Urothelium cell line (cell line): ENCODE data around the gene ITGB2.
A peak's percentile ranks its signal among the peaks of the same experiment; 100 is the strongest.

Experiments used
- DNase-seq: peaks from one replicate; pipeline ENCODE4 v3.0.0; 2011; ENCODE audit warnings: low spot score, mixed read lengths
- FAIRE-seq: peaks from 2 replicates; lab custom pipeline; 2011; peaks lifted over from hg19 to GRCh38; lab: Jason Lieb, UNC

ITGB2 gene

DNA sequence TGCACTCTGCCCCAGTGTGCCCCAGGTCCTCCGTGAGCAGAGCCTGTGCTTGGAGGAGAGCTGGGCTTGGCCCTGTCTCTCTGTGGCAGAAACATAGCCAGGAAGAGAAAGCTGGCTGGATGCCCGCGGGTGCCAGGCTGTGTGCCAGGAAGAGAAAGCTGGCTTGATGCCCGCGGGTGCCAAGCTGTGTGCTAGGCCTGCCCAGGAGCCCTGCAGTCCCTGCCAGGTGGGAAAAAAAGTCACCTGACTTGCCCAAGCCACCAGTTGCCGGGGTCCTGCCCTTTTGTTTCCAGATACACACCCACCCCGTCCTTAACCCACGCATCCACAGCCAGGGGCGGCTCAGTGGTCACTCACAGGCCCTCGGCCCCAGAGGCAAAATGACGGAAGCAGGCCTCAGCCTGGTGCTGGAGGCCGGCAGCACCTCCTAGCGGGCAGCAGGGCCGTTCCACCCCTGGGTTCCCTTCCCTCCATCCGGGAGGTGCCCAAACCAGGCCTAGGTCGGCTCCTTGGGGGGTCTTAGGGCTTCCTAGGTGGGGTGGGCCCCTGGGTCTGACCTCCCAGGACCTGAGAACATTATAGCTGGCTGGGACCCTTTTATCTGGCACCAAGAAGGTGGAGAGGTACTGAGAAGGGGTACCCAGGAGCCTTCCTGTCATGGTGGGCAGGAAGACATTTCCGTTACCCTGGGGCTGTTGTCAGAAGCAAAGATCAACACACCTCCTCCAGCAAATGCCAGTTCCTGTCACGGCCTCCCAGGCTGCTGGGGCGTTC, 9.1 kb downstream of the ITGB2 start:
- DNase-seq (peak; percentile 16), FAIRE-seq (no peak)

DNA sequence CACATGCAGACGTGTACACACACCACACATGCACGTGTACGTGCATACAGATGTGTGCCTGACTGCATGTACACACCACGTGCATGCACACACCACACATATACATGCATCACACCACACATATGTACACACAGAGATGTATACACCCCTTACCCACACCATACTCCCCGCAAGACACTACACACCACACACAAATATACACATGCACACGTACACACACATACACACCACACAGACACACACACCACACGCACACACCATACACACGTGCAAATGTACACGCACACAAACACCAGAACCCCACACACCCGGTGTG, 9.7 kb downstream of the ITGB2 start:
- peak; percentile 87 for FAIRE-seq

DNA sequence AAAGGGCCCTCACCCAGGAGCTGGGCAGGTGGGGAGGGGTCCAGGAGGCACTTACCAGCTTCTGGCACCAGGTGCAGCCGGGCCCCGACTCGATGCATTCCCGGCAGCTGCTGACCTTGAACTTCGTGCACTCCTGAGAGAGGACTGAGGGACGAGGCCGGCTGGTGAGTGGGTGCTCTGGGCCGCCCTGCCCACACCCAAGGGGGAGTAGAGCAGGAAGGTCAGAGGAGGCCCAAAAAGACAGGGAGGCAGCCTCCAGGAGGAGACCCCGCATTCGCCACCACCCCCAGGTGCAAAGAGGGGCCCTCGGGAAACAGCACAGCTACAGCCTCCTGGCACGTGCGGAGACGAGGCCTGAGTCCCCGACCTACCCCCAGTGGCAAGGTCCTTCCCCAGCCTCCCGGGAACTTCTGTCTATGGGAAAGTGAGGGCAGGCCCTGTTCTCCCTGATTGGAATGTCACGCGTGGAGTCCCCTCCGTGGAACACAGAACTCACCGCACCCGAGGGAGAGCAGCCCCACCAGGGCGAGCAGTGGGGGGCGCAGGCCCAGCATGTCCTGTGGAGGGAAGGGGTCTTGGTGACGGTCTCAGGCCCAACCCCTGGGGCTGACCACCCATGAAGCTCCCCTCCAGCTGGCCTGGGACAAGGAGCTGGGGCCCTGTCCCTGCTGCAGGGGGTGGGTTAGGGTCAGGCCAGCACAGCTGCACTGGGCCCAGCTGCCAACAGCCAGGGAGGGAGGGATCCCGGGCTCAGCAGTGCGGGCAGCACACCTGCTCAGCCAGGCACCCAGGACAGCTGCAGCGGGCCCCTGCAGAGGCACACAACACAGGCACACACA, 10.3 kb downstream of the ITGB2 start:
- DNase-seq: no peak
- no peak for FAIRE-seq

More for the DNA sequence above, 9.7 kb downstream of the ITGB2 start:
- no peak for DNase-seq

DNA sequence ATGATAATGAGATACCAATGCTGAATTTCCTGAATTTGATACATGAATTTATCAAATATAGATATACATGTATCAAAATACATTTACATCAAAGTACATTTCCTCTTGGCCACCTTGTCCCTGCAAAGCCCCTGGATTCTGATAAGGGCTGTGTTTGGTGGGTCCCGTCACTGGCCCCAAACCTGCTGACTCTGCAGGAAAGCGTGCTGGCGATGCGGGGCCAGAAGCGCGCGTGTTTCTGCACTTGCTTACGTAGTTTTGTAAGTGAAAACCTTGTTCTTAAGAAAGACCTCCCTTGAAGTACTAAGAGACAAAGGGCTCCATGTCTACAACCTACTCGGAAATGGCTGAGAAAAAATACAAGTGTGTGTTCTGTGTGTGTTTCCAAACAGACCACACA, 11.0 kb downstream of the ITGB2 start:
- no peak for FAIRE-seq

DNA sequence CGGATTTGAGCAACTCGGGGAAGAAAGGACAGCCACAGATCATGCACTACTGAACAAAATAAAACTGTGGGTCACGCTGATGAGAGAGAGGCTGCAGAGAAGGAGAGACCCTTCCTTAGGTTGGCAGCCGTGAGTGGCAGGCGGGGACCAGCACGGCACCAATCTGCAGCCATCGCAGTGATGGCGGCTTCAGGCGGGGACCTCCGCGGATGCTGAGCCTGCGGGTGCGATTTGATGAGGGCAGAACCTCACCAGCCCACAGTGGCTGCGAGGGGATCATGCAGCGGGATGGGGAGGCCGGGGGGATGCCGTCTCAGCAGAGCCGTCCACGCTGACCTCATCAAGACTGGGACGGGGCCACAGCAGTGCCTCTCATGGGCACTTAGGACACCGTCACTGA, 11.8 kb downstream of the ITGB2 start:
- FAIRE-seq (no peak), DNase-seq (no peak)

More for the DNA sequence above, 11.0 kb downstream of the ITGB2 start:
- no peak for DNase-seq

DNA sequence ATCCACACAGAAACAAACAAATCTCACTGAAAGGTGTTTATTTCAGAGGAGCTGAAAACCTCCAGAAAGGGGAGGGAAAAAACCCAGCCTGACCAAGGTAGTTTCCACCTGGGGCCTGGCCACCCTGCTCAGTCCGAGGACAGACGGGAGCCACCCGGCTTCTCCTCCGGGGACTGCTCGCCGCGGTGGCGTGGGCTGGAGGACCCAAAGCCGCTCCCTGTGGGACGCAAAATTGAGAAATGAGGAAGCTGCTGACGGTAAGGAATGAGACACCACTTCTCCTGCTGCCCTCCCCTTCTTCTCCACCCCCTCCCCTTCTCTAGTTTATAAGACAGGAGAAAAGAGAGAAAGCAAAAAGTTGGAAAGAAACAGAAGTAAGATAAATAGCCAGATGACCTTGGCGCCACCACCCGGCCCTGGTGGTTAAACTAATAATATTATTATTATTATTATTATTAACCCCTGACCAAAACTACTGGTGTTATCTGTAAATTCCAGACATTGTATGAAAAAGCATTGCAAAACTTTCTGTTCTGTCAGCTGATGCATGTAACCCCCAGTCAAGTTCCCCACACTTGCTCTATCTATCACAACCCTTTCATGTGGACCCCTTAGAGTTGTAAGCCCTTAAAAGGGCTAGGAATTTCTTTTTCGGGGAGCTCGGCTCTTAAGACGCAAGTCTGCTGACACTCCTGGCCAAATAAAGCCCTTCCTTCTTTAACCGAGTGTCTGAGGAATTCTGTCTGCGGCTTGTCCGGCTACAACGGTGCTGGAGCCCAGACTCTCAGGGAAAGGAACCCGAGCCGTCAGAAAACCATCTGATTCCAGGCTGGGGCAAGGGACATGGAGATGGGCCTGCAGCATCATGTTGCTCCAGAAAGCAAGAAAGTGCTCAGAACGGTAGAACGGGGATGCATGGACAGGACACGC, 12.5 kb downstream of the ITGB2 start:
- FAIRE-seq: no peak
- no peak for DNase-seq

DNA sequence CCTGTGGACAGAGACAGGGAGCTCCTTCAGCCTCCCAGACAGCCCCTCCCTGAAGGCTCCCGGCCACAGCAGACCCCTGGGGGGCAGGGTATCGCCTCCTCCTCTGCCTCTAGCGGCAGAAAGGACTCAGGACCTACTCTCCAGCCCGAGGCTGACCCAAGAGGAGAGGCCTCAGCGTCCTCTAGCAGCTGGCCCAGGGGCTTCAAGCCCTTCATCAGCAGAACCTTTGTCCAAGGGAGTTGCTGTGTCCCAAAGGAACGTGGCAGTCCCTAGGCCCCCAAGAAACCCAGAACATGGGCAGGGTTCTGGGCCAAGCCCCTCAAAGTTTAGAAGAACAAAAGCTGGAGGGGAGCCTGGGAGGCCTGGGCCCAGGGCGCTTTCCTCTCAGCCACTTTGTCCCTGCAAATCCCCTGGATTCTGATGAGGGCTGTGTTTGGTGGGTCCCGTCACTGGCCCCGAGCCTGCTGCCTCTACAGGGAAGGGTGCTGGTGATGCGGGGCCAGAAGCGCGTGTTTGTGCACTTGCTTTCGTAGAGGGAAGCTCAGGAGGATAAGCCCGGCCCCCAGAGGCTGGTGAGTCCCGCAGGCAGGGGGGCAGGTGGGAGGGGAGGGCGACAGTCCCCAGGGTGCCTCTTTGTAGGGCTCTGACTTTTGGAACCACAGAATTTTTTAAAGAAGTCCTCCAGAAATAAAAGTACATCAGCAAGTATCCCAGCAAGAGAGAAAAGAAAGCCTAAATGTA, 13.3 kb downstream of the ITGB2 start:
- FAIRE-seq: no peak
- DNase-seq: no peak

DNA sequence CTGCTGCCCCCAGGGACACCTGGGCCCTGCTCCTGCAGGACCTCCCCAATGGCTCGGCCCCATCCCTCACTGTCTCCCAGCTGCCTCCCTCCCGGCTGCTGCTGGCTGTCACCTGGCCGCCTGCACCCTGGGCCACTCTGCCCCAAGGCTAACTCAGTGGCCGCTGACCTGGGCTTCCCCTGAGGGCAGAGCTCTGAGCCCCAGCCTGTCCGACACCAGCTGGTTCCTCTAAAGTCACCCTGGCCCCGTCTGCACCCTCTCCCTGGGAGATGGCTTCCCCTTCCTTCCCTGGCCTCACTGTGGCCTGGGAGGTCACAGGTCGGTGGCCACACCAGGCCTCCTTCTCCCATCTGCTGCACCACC, 15.0 kb downstream of the ITGB2 start:
- DNase-seq: no peak
- no peak for FAIRE-seq

DNA sequence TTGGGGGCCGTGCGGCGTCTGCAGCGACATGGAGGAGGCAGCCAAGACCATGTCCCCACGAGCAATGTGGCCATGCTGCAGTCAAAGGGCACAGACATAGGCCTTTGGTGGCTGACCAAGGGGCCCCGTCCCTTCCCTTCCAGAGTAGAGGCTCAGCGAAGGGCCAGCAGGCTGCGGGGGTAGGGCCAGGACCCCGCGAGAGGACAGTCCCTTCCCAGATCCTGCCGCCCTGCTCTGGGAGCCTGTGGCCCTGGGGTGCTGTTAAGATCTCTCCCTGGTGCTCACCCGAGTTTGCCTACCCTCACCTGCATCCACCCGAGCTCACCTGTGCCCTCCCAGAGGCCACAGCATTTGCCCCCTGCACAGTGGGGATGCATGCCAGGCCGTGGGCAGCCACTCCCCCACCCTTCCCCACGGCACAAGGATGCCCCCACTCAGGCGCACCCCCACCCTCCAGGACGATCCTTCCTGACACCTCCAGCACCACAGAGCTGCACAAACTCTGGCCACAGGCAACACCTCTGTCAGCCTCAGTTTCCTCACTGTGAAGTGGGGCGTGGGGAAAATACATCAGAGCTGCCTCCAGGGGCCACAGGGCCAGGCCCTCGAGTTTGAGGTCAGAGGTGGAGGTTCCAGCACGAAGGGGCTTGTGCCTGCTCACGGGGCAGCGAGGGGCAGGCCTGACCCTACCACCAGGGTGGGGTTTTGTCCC, 15.5 kb downstream of the ITGB2 start:
- DNase-seq (no peak), FAIRE-seq (no peak)

DNA sequence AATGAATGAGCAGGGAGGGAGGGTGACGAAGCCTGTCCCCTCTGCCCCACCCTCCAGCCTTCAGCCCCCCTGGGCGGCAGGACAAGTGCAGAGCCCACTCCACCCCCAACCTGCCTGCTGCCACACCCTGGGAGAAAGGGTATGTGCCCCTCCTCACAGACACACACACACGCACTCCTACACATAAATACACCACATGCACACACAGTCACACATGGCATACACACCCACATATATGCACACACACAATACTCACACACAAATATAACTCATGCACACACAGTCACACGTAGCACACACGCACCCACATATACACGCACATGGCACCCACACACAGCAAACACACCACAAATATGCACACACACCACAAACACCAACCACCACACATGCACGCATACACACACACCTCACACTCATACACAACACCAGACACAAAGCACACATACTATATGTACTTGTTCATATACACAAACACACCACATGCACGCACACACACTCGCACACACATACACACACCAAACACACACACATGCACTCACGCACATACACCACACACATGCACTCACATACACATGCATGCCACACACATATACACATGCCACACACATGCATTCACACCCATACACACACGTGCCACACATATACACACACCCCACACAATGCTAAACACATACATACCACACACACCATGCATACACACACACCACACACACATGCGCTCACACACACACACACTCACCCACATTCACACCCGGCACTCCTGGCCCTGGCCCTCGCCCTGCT, 16.4 kb downstream of the ITGB2 start:
- DNase-seq (no peak), FAIRE-seq (peak; percentile 98)

DNA sequence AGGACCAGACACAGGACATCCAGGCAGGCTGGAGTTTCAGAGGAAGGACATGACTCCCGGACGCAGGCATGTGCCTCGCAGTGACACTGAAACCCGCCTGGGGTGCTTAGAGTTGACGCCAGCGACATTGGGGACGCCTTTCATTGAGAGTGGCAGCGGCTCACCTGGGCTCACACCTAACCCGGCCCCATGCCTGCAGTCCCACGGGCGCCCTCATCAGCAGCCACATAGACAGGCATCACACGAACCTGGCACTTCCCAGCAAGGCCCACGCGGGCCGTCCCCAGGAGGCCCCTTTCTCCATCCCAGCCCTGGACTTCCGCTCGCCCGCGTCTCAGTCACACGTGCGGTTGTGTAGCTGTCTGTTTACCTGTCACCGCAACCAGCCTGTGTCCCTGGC, 17.0 kb downstream of the ITGB2 start:
- DNase-seq (no peak), FAIRE-seq (no peak)

DNA sequence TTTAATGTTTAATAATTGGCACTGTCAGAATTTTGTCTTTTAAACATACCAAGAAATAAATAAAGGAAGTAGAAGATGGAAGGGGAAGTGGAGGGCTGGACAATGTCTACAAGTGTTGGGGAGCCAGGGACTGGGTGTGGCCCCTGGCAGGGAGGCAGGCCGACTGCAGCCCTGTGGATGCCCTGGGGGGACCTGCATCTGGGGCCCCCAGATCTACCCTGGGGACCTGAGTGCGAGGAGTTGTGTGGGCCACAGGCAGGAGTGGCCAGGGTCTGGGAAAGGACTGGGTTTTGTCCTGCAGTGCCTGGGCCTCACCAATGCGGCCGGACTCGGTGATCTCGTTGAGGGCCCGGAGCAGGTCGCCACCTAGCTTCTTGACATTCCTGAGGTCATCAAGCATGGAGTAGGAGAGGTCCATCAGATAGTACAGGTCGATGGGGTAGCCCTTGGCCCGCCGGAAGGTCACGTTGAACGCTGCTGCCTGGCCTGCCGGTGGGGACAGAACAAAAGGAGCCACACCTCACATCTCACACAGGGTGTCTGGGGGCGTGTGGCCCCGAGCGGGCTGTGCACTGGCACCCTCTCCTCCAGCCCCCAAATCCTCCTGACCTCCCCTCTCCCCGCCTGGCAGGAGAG, 17.5 kb downstream of the ITGB2 start:
- FAIRE-seq (no peak), DNase-seq (no peak)

DNA sequence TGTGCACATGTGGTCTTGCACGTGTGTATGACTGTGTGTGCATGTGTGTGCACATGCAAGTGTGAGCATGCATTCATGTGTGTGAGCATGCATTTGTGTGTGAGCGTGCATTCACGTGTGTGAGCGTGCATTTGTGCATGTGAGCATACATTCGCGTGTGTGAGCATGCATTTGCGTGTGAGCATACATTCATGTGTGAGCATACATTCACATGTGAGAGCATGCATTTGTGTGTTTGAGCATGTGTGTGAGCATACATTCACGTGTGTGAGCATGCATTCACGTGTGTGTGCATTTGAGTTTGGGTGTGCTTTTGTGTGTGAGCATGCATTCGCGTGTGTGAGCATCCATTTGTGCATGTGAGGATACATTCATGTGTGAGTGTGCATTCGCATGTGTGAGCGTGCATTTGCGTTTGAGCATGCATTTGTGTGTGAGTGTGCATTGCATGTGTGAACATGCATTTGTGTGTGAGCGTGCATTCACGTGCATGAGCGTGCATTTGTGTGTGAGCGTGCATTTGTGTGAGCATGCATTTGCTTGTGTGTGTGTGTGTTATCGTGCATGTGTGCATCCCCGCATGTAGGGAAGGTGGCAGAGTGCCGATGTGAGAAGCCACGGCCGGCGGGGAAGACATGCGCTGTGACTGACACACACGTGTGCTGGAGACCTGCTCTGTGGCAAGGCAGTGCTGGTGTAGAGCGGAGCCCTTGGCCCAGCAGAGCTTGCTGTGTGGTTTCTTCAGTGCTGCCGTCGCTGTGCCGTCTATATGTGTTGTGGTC, 18.2 kb downstream of the ITGB2 start:
- DNase-seq (no peak), FAIRE-seq (peak; percentile 97)

DNA sequence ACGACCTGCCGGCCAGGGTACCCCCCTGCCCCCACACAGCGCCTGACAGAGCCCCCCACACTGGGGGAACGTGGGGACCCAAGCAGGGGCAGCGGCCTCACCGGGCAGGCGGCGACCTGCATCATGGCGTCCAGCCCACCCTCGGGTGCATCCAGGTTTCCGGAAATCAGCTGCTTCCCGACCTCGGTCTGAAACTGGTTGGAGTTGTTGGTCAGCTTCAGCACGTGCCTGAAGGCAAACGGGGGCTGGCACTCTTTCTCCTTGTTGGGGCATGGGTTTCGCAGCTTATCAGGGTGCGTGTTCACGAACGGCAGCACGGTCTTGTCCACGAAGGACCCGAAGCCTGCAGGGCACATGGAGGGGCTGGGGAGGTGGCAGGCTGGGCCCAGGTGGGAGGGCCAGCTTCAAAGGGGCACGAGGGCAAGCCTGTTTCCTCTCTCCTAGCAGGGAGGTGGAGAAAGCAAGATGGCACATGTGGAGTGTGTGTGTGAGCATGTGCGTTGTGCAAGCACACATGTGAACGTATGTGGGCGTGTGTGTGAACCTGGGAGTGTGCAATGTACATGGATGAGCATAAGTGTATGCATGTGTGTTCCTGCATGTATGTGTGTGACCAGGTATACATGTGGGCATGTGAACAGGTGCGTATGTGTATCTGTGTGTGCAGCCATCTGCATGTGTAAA, 19.2 kb downstream of the ITGB2 start:
- DNase-seq (no peak), FAIRE-seq (no peak)

DNA sequence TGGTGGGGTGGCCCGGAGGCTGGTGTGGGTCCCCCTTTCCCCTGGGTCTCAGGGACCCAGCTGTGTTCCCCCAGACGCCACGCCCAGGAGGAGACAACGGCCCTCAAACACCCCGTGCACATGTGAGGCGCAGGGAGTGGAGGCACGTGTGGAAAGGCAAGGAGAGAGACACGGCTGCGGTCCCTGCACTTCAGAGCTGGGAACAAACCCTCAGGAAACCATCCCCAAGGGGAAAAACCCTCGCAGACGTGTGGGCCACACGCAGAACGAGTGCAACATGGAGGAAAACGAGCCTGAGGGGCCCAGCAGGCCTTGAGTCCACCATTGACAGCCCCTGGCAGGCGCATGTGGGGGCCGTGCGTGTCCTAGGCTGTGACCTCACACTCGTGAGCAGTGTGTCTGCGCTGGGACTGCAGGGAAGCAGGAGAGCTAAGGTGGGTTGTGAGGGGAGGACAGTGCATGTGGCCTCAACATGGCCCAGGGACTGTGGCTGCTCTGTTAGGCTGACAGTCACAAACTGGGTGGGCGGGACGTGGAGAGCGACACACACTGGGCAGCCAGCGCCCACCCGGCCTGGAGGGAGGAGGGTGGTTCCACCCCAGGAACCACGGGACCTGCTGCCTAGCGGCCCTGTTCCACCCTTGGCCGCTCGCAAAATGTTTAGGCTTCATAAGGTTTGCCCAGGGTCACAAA, 20.0 kb downstream of the ITGB2 start:
- DNase-seq (no peak), FAIRE-seq (no peak)

DNA sequence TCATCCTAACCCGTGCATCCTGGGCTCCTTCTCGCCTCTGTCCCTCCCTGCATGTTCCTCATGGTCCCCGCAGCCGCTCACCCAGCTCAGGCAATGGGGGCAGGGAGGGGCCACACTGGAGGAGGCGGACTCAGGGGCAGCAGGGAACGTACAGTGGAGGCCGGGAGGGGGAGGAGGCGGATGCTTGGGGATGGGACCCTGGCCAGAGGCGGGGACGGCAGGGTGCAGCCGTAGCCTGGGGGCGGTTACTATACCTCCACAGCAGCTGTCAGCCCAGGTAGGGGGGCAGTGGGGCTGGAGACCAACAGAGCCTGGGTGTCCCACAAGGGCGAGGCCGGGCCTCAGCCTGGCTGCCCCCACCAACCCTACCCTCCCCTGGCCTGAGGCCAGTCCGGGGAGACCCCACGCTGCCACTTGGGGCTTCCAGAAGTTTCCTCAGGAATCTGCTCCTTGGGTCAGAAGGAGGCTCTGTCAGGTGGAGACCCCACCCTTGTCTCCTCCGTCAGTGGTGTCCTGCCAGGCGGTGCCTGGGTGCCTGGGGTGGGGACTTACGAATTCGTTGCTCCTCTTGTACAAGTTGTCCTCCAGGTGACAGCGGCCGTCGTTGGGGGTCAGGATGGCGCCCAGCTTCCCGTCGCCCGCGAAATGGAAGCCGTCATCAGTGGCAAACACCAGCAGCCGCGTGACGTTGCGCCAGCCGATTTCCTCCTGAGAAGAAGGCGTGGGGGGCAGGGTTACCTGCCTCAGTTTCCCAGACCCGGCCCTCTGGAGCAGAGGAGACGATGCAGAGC, 20.7 kb downstream of the ITGB2 start:
- no peak for FAIRE-seq
- DNase-seq: no peak
